Thyroid gland (tissue), 4 donors: ENCODE data around the gene SPRR2G.

Source experiments
- CTCF ChIP-seq, 6 experiments: fragments of 200-600 bp in 3 of 6; fragments of 450-650 bp in 3 of 6; sonication (generic) in 3 of 6; IDR thresholded peaks; one replicate each; pipeline ENCODE4 v1.5.1; 2016 to 2019; ENCODE audit warnings: antibody characterized with exemption in 6 of 6, mild to moderate bottlenecking in 2 of 6, inconsistent platforms in 1 of 6, moderate library complexity in 1 of 6
- POLR2A ChIP-seq, 2 donors: fragments of 450-650 bp; IDR thresholded peaks; one replicate each; pipeline ENCODE4 v1.6.1; 2017; ENCODE audit warnings: antibody characterized with exemption in 2 of 2, mild to moderate bottlenecking in 2 of 2, moderate library complexity in 1 of 2

DNA sequence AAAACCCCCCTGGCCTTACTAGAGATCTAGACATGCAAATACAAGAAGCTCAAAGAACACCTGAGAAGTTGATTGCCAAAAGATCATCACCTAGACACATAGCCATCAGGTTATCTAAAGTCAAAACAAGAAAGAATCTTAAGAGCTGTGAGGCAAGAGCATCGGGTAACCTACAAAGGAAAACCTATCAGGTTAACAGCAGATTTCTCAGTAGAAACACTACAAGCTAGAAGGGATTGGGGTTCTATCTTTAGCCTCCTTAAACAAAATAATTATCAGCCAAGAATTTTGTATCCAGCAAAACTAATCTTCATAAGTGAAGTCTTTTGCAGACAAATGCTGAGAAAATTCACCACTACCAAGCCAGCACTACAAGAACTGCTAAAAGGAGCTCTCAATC lies 25.2 kb downstream of the SPRR2G start:
- TF ChIP-seq CTCF (IDR thresholded peaks at IDR 0.05) (no peak), POLR2A (IDR thresholded peaks at IDR 0.05) (no peak)
